HepG2 (cell line): Measurements from ENCODE around the gene KCNMA1. TPM values are rescaled to one million over a fixed set of nuclear protein-coding genes. Genes with fewer than 3 reads are reported as not detected.

ENCODE experiments used
- ATAC-seq: fragments of 200-7000 bp; cut with Tn5 transposase; 3 replicates; pipeline ENCODE4 v1.9.1; 2020; ENCODE audit warnings: mild to moderate bottlenecking, moderate library complexity
- BruUV-seq: library from RNA; stranded (reverse); fragments of 400-500 nt; replicated peaks from 2 replicates; lab custom pipeline; 2021; lab: Mats Ljungman, UMichigan
- CTCF ChIA-PET: fragments of 300-600 bp; formaldehyde crosslinking; extraction: SDS; loops from one replicate; lab custom pipeline; 2021; ENCODE audit warnings: low total read pairs, inconsistent platforms, low intra/inter-chr PET ratio; lab: Yijun Ruan, JAX
- POLR2A ChIA-PET: fragments of 350-600 bp; sonication (Branson Sonifier 250); formaldehyde crosslinking; loops from one replicate; lab custom pipeline; 2020; ENCODE audit warnings: antibody characterized with exemption, inconsistent platforms; lab: Yijun Ruan, JAX
- DNase-seq: peaks from one replicate; pipeline ENCODE4 v3.0.0-alpha.2; 2015; ENCODE audit warnings: low spot score
- FAIRE-seq: peaks from 3 replicates; lab custom pipeline; 2011; peaks lifted over from hg19 to GRCh38; lab: Jason Lieb, UNC
- H2AFZ ChIP-seq: one replicate; pipeline ENCODE4 v1.6.1; 2011; ENCODE audit warnings: low read length, inconsistent platforms
- H3K27ac ChIP-seq: fragments of 300-600 bp; 3 replicates; pipeline ENCODE4 v1.8.0; 2011; ENCODE audit warnings: mixed run types, mild to moderate bottlenecking, mixed read lengths, low read length, inconsistent platforms; ENCODE audit not compliant: insufficient read depth; ENCODE audit errors: extremely low read length
- H3K27me3 ChIP-seq, 2 experiments: fragments of 200-600 bp in 1 of 2; 2 replicates in 1 of 2; 3 replicates in 1 of 2; pipeline versions ENCODE4 v1.6.0 to v1.8.0; 2011; ENCODE audit warnings: low read length in 2 of 2, mild to moderate bottlenecking in 2 of 2, moderate library complexity in 2 of 2, inconsistent platforms in 1 of 2; ENCODE audit not compliant: insufficient read depth in 2 of 2, control insufficient read depth in 1 of 2
- H3K36me3 ChIP-seq, 2 experiments: fragments of 200-600 bp in 1 of 2; replicated peaks in 1 of 2; 2 replicates in 1 of 2; 3 replicates in 1 of 2; pipeline versions ENCODE4 v1.5.1 to v1.8.0; 2011; ENCODE audit warnings: low read length in 2 of 2, inconsistent platforms in 1 of 2; ENCODE audit not compliant: insufficient read depth in 2 of 2, control insufficient read depth in 1 of 2
- H3K4me1 ChIP-seq: 2 replicates; pipeline ENCODE4 v1.5.1; 2012; ENCODE audit warnings: low read length, inconsistent platforms; ENCODE audit not compliant: insufficient read depth
- H3K4me2 ChIP-seq: 2 replicates; pipeline ENCODE4 v1.6.0; 2011; ENCODE audit warnings: low read depth, low read length, inconsistent platforms
- H3K4me3 ChIP-seq, 3 experiments: fragments of 200-600 bp in 1 of 3; sonication (generic), shearing (Covaris generic) in 1 of 3; replicated peaks in 1 of 3; 2 replicates each; pipeline ENCODE4 v1.5.1; 2011 to 2016; ENCODE audit warnings: low read length in 3 of 3, inconsistent platforms in 2 of 3, low read depth in 2 of 3, mild to moderate bottlenecking in 2 of 3, control low read depth in 1 of 3, mixed read lengths in 1 of 3; ENCODE audit not compliant: insufficient read depth in 1 of 3
- H3K79me2 ChIP-seq: one replicate; pipeline ENCODE4 v1.6.1; 2011; ENCODE audit warnings: low read length, inconsistent platforms; ENCODE audit not compliant: insufficient read depth
- H3K9ac ChIP-seq: 2 replicates; pipeline ENCODE4 v1.6.0; 2011; ENCODE audit warnings: mild to moderate bottlenecking, low read depth, low read length, inconsistent platforms; ENCODE audit not compliant: insufficient read depth
- H3K9me3 ChIP-seq: 2 replicates; pipeline ENCODE4 v1.5.1; 2012; ENCODE audit warnings: mild to moderate bottlenecking, low read length
- H4K20me1 ChIP-seq: 2 replicates; pipeline ENCODE4 v1.6.0; 2011; ENCODE audit warnings: inconsistent platforms, mild to moderate bottlenecking, low read length, moderate library complexity; ENCODE audit not compliant: insufficient read depth
- CHD4 ChIP-seq: fragments of 200-600 bp; sonication (generic); IDR thresholded peaks from 2 replicates; pipeline ENCODE4 v1.7.0; 2017; ENCODE audit warnings: mild to moderate bottlenecking, low read length, borderline replicate concordance
- CREM ChIP-seq, 2 experiments: sonication (generic) in 1 of 2; formaldehyde crosslinking in 1 of 2; IDR thresholded peaks; 2 replicates each; pipeline versions ENCODE4 v1.4.0 to v1.6.1; 2016 to 2020; ENCODE audit warnings: antibody characterized with exemption in 1 of 2, mild to moderate bottlenecking in 1 of 2, missing genetic modification reagents in 1 of 2
- FOSL2 ChIP-seq: sonication (generic); formaldehyde crosslinking; IDR thresholded peaks from 2 replicates; pipeline ENCODE4 v1.4.0; 2020; ENCODE audit warnings: missing genetic modification reagents
- HMGA1 ChIP-seq: sonication (generic); formaldehyde crosslinking; conservative IDR thresholded peaks from 2 replicates; pipeline ENCODE4 v1.4.0; 2020; ENCODE audit warnings: missing genetic modification reagents
- HNRNPK ChIP-seq: fragments of 200-400 bp; formaldehyde crosslinking; IDR thresholded peaks from 2 replicates; pipeline ENCODE4 v1.6.1; 2018; ENCODE audit warnings: low read length, low read depth, moderate library complexity, mild to moderate bottlenecking; ENCODE audit not compliant: poor library complexity, severe bottlenecking
- IRF2 ChIP-seq: IDR thresholded peaks from 2 replicates; pipeline ENCODE4 v1.6.1; 2018; ENCODE audit warnings: missing genetic modification reagents, missing compliant biosample characterization
- PCBP2 ChIP-seq: fragments of 200-400 bp; formaldehyde crosslinking; optimal IDR thresholded peaks from 2 replicates; pipeline ENCODE3; 2018; ENCODE audit warnings: low read length, low read depth; ENCODE audit not compliant: poor library complexity, severe bottlenecking
- RBFOX2 ChIP-seq: fragments of 200-400 bp; formaldehyde crosslinking; IDR thresholded peaks from 2 replicates; pipeline ENCODE4 v1.6.1; 2017; ENCODE audit warnings: low read depth, mild to moderate bottlenecking, low read length
- RBM22 ChIP-seq: fragments of 200-400 bp; formaldehyde crosslinking; optimal IDR thresholded peaks from 2 replicates; pipeline ENCODE3; 2017; ENCODE audit warnings: mild to moderate bottlenecking, low read length, moderate library complexity
- STAG1 ChIP-seq: sonication (generic); formaldehyde crosslinking; IDR thresholded peaks from 2 replicates; pipeline ENCODE4 v1.4.0; 2020; ENCODE audit warnings: missing genetic modification reagents
- TCF7 ChIP-seq: sonication (generic); IDR thresholded peaks from 2 replicates; pipeline ENCODE4 v1.6.1; 2016; ENCODE audit warnings: antibody characterized with exemption, low read depth
- WGBS: methylation state at CpG from one replicate; pipeline ENCODE4 v1.1.6; 2017; ENCODE audit warnings: low lambda C conversion rate; 5-methylcytosine and 5-hydroxymethylcytosine counted together
- in situ Hi-C: cut with HindIII; loops from 2 replicates; pipeline ENCODE4 v1.10.0; 2017; ENCODE audit warnings: low pct_unique_long_range_greater_than_20kb; ENCODE audit not compliant: extremely low pct_ligation_motif_present
- intact Hi-C: fragments of 100-400 bp; cut with micrococcal nuclease; formaldehyde crosslinking; loops from one replicate; pipeline ENCODE4 v1.10.0; 2022; ENCODE audit not compliant: unreplicated experiment
- polyA plus RNA-seq, 8 experiments: library from polyadenylated mRNA; depleted of rRNA in 3 of 8; stranded (reverse) in 7 of 8; unstranded in 1 of 8; fragments of >200 nt; fragmentation: Illumina TruSeq in 4 of 8; extraction: Trizol in 4 of 8; gene quantifications; 2 replicates each; pipeline versions ENCODE4 v1.2.1 to v1.2.3, GENCODE V29; 2011 to 2016; ENCODE audit warnings: low read depth in 4 of 8, missing spikeins in 1 of 8, mixed read lengths in 1 of 8; ENCODE audit not compliant: insufficient read depth in 1 of 8
- total RNA-seq, 5 experiments: library from RNA; depleted of rRNA; stranded (reverse); fragments of >200 nt; fragmentation: Illumina TruSeq; extraction: Trizol; gene quantifications; 2 replicates each; pipeline ENCODE4 v1.2.3, GENCODE V29; 2016; ENCODE audit warnings: low read depth in 1 of 5
- TF ChIP-seq, protein P1 (sequence below): sonication (generic); formaldehyde crosslinking; IDR thresholded peaks from 2 replicates; pipeline ENCODE4 v1.5.0; 2020; ENCODE audit warnings: missing genetic modification reagents
- TF ChIP-seq, protein P2 (sequence below): sonication (generic); formaldehyde crosslinking; IDR thresholded peaks from 2 replicates; pipeline ENCODE4 v1.5.0; 2020; ENCODE audit warnings: mild to moderate bottlenecking, missing genetic modification reagents, borderline replicate concordance

KCNMA1 gene
- total and polyA plus RNA-seq, 2 of the 13 experiments (the other 11 are each of a cell fraction or from before 2014, with no cell fraction given): 0.02 TPM; not detected in 1

DNA sequence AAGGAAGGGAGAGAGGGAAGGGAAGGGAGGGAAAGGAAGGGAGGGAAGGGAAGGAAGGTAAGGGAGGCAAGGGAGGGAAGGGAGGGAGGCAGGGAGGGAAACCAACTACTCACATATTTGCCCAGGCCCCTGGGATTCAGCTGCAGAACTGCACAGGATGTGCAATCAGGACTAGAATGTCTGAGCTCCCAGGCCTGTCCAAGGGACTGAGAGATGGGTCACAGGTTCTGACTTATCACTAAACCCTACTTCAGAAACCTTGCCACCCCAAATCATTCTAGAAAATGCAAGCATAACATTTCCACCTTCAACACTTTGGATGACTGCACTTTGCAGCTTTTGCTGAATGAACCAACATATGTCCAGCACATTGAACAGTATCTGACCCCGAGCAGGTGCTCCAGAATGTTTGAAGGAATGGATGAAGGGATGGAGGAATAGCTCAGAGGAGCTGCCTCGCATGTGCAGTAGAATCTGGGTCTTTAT, 245.3 kb downstream of the KCNMA1 start:
- H3K9me3 ChIP-seq: no peaks in the 10 kb centered on the region
- H4K20me1 ChIP-seq: no peaks in the 10 kb centered on the region
- H3K9ac ChIP-seq: no peak overlapping the region
- ChIA-PET POLR2A (no interaction called here), CTCF (interaction anchor here (0.8 to 2.2 kb wide), 2 partner anchors 250 to 252 kb away, joined by 3 to 8 read pairs; no protein-coding TSS in a partner anchor)
- intact Hi-C loops (loop anchor here (5.0 kb wide), 1 partner anchor 250 kb away; no protein-coding TSS in a partner anchor), in situ Hi-C loops (loop anchor here (5.0 kb wide), 1 partner anchor 250 kb away; no protein-coding TSS in a partner anchor)
- H3K4me2 ChIP-seq: no peak overlapping the region
- WGBS: 32% methylated on average over 2 of the region's 2 CpGs
- no peak overlapping the region for H2AFZ ChIP-seq
- FAIRE-seq (no peak), DNase-seq (no peak), ATAC-seq (no peak)
- no peak for TF ChIP-seq HMGA1 (CRISPR knock-in tag)
- TF ChIP-seq PCBP2: peak; percentile 74
- TF ChIP-seq HNRNPK: peak; percentile 91
- TF ChIP-seq CREM (IDR thresholded peaks at IDR 0.05): no peak
- no peak for TF ChIP-seq CREM (CRISPR knock-in tag; IDR thresholded peaks at IDR 0.05)
- TF ChIP-seq FOSL2 (CRISPR knock-in tag): no peak
- H3K4me3 ChIP-seq: no peak overlapping the region
- H3K79me2 ChIP-seq: no peaks in the 10 kb centered on the region
- peaks cover 0 to 7% of the 10 kb centered on the region in 2 experiments; a peak in 2 of 5 replicates for H3K27me3 ChIP-seq
- H3K4me1 ChIP-seq: no peaks in the 10 kb centered on the region
- H3K36me3 ChIP-seq: no peaks in the 10 kb centered on the region
- BruUV-seq: no TSS peak
- no peak overlapping the region for H3K27ac ChIP-seq

DNA sequence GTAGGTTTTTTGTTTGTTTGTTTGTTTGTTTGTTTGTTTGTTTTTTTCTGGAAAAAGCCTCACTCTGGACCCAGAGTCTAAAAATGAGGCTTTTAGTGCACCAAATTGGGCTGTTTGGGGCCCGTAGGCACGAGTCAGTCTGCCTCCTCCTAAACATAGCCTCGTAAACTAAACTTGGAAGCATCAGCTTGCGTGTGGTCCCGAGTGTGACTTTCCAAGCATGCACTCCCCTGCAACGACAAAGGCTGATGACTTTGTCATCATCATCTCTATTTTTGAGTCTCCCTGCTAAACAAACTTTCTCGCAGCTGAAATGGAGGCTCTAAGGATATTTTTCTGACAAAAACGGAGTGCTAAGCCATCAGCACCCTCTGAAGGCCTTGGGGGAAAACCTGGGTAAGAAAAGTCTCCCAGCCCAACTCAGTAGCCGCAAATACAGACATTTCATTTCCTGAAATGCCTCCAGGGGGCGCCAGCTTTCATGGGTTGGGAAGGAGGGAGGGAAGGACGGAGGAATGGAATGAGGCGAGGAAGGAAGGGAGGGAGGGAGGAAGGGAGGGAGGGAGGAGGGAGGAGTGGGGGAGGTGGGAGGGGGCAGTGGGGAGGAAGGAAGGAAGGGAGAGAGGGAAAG, 245.9 kb downstream of the KCNMA1 start:
- Histone ChIP-seq H3K4me1 (no peaks in the 10 kb centered on the region), H2AFZ (no peak overlapping the region), H3K79me2 (no peaks in the 10 kb centered on the region), H3K27ac (no peak overlapping the region), H3K36me3 (no peaks in the 10 kb centered on the region), H4K20me1 (no peaks in the 10 kb centered on the region), H3K4me2 (no peak overlapping the region), H3K4me3 (no peak overlapping the region), H3K9ac (no peak overlapping the region), H3K9me3 (no peaks in the 10 kb centered on the region), H3K27me3 (peaks cover 0 to 7% of the 10 kb centered on the region in 2 experiments; a peak in 2 of 5 replicates)
- DNase-seq (peak; percentile 43), FAIRE-seq (no peak), ATAC-seq (peak; percentile 71)
- in situ Hi-C loops (loop anchor here (5.0 kb wide), 1 partner anchor 251 kb away; no protein-coding TSS in a partner anchor), intact Hi-C loops (loop anchor here (5.0 kb wide), 1 partner anchor 251 kb away; no protein-coding TSS in a partner anchor)
- CTCF ChIA-PET: interaction anchor here (0.8 to 2.2 kb wide), 2 partner anchors 250 to 252 kb away, joined by 3 to 8 read pairs; no protein-coding TSS in a partner anchor
- BruUV-seq: no TSS peak
- 16% methylated on average over 12 of the region's 12 CpGs for WGBS
- POLR2A ChIA-PET: no interaction called here
- TF ChIP-seq STAG1 (CRISPR knock-in tag): peak; percentile 48
- TF ChIP-seq, protein P1, sequence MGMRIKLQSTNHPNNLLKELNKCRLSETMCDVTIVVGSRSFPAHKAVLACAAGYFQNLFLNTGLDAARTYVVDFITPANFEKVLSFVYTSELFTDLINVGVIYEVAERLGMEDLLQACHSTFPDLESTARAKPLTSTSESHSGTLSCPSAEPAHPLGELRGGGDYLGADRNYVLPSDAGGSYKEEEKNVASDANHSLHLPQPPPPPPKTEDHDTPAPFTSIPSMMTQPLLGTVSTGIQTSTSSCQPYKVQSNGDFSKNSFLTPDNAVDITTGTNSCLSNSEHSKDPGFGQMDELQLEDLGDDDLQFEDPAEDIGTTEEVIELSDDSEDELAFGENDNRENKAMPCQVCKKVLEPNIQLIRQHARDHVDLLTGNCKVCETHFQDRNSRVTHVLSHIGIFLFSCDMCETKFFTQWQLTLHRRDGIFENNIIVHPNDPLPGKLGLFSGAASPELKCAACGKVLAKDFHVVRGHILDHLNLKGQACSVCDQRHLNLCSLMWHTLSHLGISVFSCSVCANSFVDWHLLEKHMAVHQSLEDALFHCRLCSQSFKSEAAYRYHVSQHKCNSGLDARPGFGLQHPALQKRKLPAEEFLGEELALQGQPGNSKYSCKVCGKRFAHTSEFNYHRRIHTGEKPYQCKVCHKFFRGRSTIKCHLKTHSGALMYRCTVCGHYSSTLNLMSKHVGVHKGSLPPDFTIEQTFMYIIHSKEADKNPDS (CRISPR knock-in tag): no peak
- TF ChIP-seq RBFOX2: no peak
- no peak for TF ChIP-seq CHD4
- TF ChIP-seq RBM22: no peak
- TF ChIP-seq TCF7: no peak
- TF ChIP-seq, protein P2, sequence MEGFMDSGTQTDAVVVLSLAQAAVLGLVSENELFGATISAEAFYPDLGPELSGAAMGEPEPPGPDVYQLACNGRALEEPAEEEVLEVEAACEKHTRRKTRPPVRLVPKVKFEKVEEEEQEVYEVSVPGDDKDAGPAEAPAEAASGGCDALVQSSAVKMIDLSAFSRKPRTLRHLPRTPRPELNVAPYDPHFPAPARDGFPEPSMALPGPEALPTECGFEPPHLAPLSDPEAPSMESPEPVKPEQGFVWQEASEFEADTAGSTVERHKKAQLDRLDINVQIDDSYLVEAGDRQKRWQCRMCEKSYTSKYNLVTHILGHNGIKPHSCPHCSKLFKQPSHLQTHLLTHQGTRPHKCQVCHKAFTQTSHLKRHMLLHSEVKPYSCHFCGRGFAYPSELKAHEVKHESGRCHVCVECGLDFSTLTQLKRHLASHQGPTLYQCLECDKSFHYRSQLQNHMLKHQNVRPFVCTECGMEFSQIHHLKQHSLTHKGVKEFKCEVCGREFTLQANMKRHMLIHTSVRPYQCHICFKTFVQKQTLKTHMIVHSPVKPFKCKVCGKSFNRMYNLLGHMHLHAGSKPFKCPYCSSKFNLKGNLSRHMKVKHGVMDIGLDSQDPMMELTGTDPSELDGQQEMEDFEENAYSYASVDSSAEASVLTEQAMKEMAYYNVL (CRISPR knock-in tag): 0 out of 2 replicates have a peak, but pooled peaks have one; percentile 41
- peak; percentile 85 for TF ChIP-seq PCBP2
- TF ChIP-seq IRF2 (CRISPR knock-in tag): no peak
